Right ventricle myocardium inferior (tissue), 1 donor: ENCODE results near the gene CPAMD8. TPM values are rescaled to one million over a fixed set of nuclear protein-coding genes. Genes with fewer than 3 reads are reported as not detected.
A peak's percentile ranks its signal among the peaks of the same experiment; 100 is the strongest.

ENCODE experiments used
- ATAC-seq: fragments of 200-7000 bp; cut with Tn5 transposase; one replicate; pipeline ENCODE4 v1.9.1; 2020; ENCODE audit warnings: mild to moderate bottlenecking, moderate library complexity
- DNase-seq: peaks from one replicate; pipeline ENCODE4 v3.0.0; 2021; ENCODE audit errors: missing footprints
- intact Hi-C: fragments of 100-400 bp; cut with DNase I; formaldehyde crosslinking; loops from one replicate; pipeline ENCODE4 v1.11.0; 2022
- total RNA-seq: library from RNA; stranded (reverse); fragmentation: NEBNext Ultra II Directional; extraction: Animal tissue kit (Norgen Biotek cat#: 25700); gene quantifications from one replicate; pipeline ENCODE4 v1.2.1, GENCODE V29; 2021
- donor health status: DM: no; HTN: yes; CAD: no; lungs with severe emphysema.

CPAMD8 gene
- total RNA-seq, 1 donor from 2014 or later, result 16.0 TPM

GRCh38 chr19:16874250-16874977 lies 152.2 kb downstream of the CPAMD8 start:
- intact Hi-C loops, result no loop called here
- DNase-seq, result no peak
- no peak for ATAC-seq

GRCh38 chr19:16873594-16873993 lies 153.0 kb downstream of the CPAMD8 start:
- intact Hi-C loops, result no loop called here
- no peak for DNase-seq

GRCh38 chr19:16872728-16873127 lies 153.9 kb downstream of the CPAMD8 start:
- ATAC-seq (no peak), DNase-seq (peak; percentile 66)
- intact Hi-C loops, result no loop called here

More at GRCh38 chr19:16873594-16873993, 153.0 kb downstream of the CPAMD8 start:
- no peak for ATAC-seq

GRCh38 chr19:16871871-16872270 lies 154.7 kb downstream of the CPAMD8 start:
- DNase-seq (no peak), ATAC-seq (no peak)
- intact Hi-C loops, result no loop called here

- DNase-seq, result no peak
- ATAC-seq, result no peak
- intact Hi-C loops, result no loop called here
These were observed 157.2 kb downstream of the CPAMD8 start for GRCh38 chr19:16869331-16869972.

GRCh38 chr19:16868423-16869130 lies 158.0 kb downstream of the CPAMD8 start:
- intact Hi-C loops, result no loop called here
- DNase-seq, result no peak
- ATAC-seq, result no peak

DNA sequence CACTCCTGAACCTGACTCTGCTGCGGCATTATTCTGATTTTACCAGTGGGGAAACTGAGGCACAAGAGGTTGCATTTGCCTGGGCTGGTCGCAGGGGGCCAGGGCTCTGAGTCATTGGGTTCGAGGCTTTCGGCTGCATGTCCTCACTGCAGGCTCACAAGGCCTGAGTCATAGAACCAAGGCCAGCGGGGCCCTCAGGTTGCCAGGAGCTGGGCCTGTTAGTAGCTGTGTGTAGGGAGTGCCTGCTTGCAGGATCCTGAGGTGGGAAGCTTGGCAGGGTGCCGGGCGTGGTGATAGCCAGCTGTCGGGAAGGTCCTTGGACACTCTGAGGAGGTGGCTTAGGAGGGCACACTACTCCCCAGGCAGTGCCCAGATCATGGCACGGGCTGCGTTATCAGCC lies 159.4 kb downstream of the CPAMD8 start:
- no peak for ATAC-seq
- DNase-seq, result no peak
- intact Hi-C loops, result no loop called here

DNA sequence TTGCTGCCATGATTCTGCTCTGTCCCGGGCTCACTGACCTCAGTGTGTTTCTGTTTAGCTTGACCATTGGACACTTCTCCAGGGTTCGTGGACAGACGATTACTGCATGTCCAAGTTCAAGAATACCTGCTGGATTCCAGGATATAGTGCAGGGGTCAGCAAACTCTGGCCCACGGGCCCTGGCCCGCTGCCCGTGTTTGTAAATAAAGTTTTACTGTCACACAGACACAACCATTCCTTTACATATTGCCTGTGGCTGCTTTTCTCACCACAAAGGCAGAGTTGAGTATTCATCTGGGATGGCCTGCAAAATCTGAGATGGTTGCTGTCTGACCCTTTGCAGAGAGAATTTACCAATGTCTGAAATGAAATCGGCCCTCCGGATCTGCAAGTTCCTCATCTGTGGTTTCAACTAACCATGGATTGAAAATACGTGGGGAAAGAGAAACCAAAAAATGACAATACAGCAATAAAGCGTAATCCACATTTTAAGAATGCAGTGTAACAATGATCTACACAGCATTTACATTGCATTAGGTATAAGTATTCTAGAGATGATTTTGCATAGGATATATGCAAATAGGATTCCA lies 163.7 kb downstream of the CPAMD8 start:
- ATAC-seq (no peak), DNase-seq (no peak)
- intact Hi-C loops, result no loop called here

- intact Hi-C loops, result no loop called here
- DNase-seq (no peak), ATAC-seq (no peak)
These were observed 164.8 kb downstream of the CPAMD8 start for GRCh38 chr19:16861834-16862233.

- intact Hi-C loops, result no loop called here
- DNase-seq (no peak), ATAC-seq (no peak)
These were observed 165.6 kb downstream of the CPAMD8 start for GRCh38 chr19:16861011-16861410.

GRCh38 chr19:16860118-16860517 lies 166.5 kb downstream of the CPAMD8 start:
- DNase-seq (no peak), ATAC-seq (no peak)
- intact Hi-C loops, result no loop called here

DNA sequence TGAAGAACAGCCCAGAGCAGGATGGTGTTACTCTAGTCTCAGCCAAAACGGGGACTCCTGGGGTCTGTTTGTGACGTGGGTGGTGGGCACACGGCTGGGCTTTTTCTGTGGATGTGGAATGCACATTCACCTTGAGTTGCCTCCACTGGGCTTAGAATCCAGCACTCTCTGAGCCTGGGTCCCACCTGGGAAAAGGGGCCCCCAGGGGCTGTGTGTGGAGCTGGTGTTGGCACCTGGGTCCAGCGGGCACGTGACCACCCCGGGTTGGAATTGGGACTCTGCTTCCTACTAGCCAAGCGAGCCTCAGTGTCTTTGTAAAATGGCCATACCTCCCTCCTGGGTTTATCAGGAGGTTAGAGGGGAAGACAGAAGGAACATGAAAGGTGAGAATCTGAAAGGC lies 167.0 kb downstream of the CPAMD8 start:
- intact Hi-C loops, result no loop called here
- ATAC-seq, result no peak

GRCh38 chr19:16856091-16856490 lies 170.5 kb downstream of the CPAMD8 start:
- intact Hi-C loops, result no loop called here
- DNase-seq (no peak), ATAC-seq (no peak)

More for the DNA sequence above, 167.0 kb downstream of the CPAMD8 start:
- no peak for DNase-seq

DNA sequence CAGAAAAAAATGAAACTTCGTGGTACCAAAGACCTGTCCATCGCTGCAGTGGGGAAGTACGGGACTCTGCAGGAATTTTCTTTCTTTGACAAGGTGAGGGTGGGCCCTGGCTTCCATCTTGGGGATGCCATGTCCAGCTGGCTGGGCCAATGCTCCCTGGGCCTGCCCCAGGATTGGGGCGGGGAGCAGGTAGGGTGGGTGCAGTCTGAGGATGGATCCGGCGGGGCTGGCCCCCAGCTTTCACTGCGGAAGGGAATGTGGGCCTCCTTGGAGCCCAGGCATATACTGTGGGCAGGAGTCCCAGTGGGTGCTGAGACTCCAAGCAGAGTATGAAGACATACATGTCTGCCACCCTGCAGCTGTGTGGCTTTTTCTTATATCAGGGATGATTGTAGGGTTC lies 173.5 kb downstream of the CPAMD8 start:
- intact Hi-C loops, result no loop called here
- no peak for ATAC-seq
- DNase-seq, result no peak

- no peak for DNase-seq
- ATAC-seq, result no peak
- intact Hi-C loops, result no loop called here
These were observed 175.4 kb downstream of the CPAMD8 start for GRCh38 chr19:16851031-16851712.

DNA sequence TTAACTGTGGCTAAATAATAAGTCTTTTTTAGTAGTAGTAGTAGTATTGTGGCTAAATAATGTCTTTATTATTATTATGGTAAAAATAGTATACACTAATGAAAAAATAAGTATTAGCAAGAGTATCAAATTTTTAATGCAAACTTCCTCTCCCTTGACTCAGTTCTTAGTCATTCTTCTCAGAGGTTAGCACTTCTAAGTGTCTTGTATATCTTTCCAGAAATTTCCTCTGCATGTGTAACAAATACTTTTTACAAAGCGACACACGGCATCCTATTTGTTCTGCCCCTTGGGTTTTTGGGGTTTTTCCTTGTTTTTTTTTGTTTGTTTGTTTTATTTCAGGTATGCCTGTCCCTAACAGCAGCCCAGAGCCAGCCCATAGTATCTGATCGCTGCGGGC lies 176.5 kb downstream of the CPAMD8 start:
- no peak for DNase-seq
- ATAC-seq, result no peak
- intact Hi-C loops, result no loop called here

DNA sequence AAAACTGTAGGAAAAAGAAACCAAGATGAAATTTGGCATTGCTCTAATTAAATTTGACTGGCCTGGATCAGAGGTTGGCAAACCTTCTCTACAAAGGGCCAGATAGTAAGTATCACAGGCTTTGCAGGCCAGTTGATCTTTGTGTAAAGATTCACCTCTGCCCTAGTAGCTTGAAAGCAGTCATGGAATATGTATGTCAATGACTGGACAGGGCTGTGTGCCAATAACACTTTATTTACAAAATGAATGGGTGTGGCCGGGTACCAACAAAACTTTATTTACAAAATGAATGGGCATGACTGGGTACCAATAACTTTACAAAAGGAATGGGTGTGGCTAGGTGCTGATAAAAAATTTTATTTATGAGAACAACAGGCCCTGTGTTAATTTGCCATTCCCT lies 177.4 kb downstream of the CPAMD8 start:
- no peak for ATAC-seq
- intact Hi-C loops, result no loop called here

DNA sequence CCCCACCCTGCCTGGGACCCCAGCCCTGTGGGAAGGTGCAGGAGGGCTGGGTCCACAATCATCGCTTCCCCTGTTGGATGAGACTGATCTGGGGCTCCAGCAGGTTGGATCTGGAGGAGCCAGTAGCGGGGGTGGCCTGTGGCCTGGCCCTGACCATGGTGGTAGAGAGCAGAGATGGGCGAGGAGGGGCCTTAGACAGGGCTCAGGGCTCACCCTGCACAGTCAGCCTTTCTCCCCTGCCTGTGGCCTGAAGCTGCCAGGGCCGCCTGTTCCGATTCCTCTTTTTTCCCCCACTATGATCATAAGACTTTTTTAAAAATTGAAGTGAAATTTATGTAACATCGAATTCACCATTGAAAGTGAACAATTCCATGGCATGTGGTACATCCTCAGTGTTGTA lies 179.2 kb downstream of the CPAMD8 start:
- intact Hi-C loops, result no loop called here
- no peak for DNase-seq
- peak; percentile 40 for ATAC-seq

More for the DNA sequence above, 177.4 kb downstream of the CPAMD8 start:
- DNase-seq, result no peak

DNA sequence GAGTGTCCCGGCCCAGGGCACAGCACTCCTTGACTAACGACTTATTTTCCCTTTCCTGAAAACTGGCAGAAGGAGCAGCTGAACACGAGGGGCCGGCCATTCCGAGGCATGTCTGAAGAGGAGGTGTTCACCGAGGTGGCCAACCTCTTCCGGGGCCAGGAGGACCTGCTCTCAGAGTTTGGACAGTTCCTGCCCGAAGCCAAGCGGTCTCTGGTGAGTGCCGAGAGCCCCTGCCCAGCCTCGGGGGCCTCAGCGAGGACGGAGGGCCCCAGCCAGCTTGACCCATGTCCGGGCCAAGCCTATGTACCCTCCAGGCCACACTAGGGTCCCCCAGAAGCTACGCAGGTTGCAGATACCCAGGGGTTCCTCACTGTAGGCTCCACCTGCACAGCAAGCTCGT lies 179.7 kb downstream of the CPAMD8 start:
- ATAC-seq (no peak), DNase-seq (no peak)
- intact Hi-C loops, result no loop called here
